ENCODE data around the gene FYTTD1.
"Not testable (repeated sequence)": the region's sequence is repeated elsewhere in the genome, so short reads cannot be mapped to it uniquely, and the experiment has no call there.

The FYTTD1 gene, protein sequence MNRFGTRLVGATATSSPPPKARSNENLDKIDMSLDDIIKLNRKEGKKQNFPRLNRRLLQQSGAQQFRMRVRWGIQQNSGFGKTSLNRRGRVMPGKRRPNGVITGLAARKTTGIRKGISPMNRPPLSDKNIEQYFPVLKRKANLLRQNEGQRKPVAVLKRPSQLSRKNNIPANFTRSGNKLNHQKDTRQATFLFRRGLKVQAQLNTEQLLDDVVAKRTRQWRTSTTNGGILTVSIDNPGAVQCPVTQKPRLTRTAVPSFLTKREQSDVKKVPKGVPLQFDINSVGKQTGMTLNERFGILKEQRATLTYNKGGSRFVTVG

DNA sequence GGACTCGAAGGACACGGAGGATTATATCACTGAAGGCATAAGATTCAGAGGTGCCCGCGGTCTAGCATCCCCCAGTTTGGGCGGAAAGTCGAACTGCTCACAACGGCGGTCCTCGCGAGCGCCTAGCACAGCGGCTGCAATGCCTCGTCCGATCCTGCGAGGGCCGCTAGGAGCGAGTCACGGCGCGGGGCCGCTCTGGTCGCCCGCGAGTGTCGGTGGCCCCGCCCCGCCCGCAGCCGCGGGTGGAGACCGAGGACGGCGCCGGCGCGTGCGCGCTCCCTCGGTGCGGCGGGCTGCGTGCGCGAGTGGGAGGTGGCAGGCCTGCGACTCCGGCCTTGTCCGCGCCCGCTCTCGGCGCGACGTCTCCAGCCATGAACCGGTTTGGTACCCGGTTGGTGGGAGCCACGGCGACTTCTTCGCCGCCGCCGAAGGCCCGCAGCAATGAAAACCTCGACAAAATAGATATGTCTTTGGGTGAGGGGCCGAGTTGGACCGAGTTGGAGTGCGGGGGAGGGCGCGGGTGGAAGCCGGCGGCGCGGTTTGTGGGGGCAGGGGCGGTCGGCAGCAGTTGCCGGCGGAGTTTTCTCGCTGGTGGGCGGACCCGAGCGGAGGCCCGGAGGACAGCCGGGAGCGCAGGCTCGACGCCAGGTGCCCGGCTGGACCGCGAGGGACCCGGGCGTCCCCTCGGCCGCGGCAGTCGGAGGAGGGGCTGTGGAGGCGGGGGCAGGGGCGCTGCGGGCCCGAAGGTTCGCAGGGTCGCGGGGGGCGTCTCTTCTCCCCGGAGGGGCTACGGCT, at the start of gene FYTTD1:
Gene FYTTD1 (plus strand): TSS at position 283 of the 795 bp plus-strand sequence. CDS start 89 bp downstream, at position 372.
- peak; percentile 90 for DNase-seq (ENCODE audit: low read depth)

GRCh38 chr3:197700095-197700494, 49.6 kb upstream of the FYTTD1 start:
- peak; percentile 55 for DNase-seq (ENCODE audit: low read depth)

- DNase-seq (ENCODE audit: low read depth), result no peak
These were observed 47.8 kb upstream of the FYTTD1 start for GRCh38 chr3:197701841-197702240.

DNA sequence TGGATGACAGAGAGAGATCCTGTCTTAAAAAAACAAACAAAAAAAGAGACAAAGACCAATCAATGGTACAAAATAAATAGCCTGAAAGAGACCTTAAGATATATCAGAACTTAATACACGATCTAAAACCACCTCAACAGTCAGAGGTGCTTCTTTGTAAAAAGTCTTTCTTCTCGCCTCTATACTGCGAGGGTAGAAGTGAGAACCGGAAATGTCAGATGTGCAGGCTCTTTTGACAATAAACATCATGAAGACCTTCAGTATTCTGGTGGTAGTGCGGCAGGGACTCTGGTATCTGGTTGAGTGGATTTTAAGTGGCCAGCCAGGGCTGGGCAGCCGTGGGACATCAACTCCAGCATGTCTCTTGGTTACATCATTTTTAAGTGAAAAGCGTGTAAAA, 43.0 kb upstream of the FYTTD1 start:
- no peak for DNase-seq (ENCODE audit: low read depth)

DNA sequence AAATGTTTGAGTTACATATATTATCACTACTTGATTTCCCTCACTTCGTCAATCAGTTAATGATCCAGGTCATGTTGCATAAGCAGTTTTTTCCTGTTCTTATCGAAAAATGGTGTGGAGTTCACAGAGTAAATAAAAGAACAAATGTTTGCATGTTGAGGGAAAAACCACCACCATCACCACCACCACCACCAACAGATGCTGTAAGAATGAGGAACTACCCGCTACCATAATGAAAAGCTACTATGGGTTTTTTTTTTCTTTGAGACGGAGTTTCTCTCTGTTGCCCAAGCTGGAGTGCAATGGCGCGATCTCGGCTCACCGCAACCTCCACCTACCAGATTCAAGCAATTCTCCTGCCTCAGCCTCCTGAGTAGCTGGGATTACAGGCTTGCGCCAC, 40.5 kb upstream of the FYTTD1 start:
- DNase-seq (ENCODE audit: low read depth), result no peak

GRCh38 chr3:197710965-197711364, 38.7 kb upstream of the FYTTD1 start:
- peak; percentile 74 for DNase-seq (ENCODE audit: low read depth)

DNA sequence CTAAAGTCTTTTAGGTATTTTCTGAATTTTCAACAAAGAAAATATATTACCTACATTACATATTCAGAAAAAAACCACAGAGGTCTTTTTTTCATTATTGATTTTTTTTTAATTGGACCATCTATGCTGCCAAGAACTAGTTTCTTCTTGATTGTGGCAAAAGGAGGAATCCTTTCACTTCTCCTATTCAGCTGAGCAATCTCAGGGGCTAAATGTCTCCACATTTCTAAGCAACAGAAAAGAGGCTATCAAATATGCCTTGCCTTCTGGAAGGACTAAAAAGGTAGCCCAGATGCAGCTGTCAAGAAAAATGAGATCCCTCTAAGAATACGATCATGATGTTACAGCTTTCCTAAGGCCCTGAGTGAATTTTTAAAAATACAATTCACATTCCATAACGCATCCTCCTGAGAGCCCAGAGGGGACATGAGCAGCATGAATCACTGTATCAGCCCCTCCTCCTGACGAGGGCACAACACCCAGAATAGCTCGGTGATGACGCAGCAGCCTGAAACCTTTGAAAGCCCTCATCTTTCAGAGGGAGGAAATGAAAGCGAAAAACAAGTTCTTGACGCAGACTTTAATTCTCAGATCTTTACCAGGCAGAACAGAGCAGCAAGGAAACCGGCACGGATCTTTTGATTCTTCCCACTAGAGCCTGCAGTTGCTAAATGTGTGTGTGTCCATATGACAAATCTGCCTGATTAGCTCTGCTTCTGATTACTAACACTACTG, 37.5 kb upstream of the FYTTD1 start:
- peak; percentile 99 for DNase-seq (ENCODE audit: low read depth)

DNA sequence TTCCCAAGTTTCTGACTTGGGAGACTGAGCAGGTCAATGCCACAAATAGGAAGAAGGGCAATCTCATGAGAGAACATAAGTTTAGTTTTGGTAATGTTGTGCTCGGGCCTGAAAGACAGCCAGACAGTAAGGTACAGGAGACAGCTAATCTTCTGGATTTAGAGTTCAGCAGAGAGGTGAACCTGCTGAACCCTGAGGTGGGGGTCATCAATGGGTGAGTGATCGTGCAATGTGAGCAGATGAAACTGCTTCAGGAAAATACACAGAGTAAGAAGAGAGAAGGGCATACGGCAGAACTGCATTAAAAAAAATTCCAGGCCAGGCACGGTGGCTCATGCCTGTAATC, 36.2 kb upstream of the FYTTD1 start:
- DNase-seq (ENCODE audit: low read depth), result no peak

GRCh38 chr3:197714251-197714650, 35.4 kb upstream of the FYTTD1 start:
- no peak for DNase-seq (ENCODE audit: low read depth)

DNA sequence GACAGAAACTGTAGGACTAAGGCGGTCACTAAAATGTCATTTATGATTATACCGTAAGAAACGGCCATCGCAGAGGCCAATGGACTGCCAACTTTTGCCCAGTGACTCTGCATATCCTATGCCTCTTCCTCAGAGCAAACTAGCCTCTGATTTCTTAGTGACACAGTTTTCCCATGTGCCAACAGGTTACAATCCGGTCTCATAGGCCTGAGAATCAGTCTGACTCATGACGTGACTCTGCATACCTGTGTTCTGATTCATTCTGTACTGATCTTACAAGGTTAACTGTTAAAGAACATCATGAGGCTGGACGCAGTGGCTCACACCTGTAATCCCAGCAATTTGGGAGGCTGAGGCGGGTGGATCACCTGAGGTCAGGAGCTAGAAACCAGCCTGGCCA, 30.8 kb upstream of the FYTTD1 start:
- DNase-seq (ENCODE audit: low read depth), result peak; percentile 97

DNA sequence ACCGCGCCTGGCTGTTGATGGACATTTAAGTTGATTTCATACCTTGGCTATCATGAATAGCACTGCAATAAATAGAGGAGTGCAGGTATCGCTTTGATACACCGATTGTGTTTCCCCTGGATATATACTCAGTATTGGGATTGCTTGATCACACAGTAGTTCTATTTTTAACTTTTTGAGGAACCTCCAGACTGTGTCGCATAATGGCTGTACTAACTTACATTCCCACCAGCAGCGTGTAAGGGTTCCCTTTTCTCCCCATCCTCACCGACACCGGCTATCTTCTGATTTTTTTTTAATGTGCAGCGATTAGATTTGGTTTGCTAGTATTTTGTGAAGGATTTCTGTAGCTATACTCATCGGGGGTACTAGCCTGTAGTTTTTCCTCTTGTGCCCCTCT, 29.0 kb upstream of the FYTTD1 start:
- DNase-seq (ENCODE audit: low read depth), result no peak

DNA sequence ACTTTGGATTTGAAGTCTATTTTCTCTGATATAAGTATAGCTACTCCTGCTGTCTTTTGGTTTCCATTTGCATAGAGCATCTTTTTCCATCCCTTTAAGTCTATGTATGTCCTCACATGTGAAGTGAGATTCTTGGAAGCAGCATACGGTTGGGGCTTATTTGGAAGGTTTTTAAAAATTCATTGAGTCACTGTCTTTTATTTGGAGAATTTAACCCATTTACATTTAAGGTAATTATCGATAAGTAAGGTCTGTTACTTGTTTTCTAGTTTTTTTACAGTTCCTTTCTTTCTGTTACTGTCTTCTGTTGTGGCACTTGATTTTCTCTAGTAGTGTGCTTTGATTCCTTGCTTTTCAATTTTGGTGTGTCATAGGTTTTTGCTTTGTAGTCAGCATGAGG, 26.9 kb upstream of the FYTTD1 start:
- DNase-seq (ENCODE audit: low read depth), result no peak

GRCh38 chr3:197727878-197728277, 21.8 kb upstream of the FYTTD1 start:
- DNase-seq (ENCODE audit: low read depth), result not testable (repeated sequence)

DNA sequence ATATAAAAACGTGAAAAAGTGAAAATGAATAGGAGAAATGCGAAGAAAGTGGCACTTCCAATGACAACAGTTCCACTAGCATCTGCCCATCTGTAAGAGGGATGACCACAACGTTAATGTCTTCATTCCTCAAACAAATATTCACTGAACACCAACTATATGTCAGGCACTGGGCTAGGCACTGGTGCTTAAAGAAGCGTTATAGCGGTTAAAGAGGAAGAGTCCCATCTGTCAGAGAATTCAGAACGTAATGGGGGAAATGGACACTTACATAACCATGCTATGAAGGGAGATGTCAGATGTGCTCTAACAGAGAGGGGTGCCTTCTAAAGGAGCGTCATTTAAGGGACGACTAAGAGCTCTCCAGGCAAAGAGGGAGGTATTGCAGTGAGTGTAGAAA, 21.2 kb upstream of the FYTTD1 start:
- no peak for DNase-seq (ENCODE audit: low read depth)

DNA sequence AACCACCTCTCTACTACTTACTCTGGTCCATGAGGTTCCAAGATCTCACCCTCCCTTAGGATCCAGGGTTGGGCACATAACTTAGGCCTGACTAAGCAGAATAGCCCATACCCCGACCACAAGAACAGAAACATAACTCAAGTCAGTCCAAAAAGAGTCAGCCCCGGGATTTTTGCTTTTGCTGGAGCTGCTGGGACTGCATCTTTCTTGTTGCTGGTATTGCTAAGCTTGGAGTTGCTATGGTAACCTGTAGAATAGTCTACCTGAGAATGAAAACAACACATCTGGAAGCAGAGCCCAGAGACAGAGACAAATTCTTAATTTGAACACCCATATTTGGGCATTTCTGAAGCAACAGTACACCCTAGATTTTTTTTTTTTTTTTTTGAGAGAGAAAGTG, 19.5 kb upstream of the FYTTD1 start:
- DNase-seq (ENCODE audit: low read depth), result peak; percentile 88

DNA sequence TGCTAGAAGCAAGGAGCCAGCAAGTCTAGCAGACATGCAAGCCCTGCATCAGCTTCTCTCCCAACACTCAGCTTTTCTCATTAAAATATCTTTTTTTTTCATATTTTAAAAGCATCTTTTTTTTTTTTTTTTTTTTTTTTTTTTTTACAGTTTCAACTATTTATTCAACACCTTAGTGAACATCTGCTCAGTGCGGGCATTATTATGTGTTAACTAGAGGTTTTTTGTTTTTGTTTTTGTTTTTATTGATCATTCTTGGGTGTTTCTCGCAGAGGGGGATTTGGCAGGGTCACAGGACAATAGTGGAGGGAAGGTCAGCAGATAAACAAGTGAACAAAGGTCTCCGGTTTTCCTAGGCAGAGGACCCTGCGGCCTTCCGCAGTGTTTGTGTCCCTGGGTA, 18.9 kb upstream of the FYTTD1 start:
- DNase-seq (ENCODE audit: low read depth), result not testable (repeated sequence)

DNA sequence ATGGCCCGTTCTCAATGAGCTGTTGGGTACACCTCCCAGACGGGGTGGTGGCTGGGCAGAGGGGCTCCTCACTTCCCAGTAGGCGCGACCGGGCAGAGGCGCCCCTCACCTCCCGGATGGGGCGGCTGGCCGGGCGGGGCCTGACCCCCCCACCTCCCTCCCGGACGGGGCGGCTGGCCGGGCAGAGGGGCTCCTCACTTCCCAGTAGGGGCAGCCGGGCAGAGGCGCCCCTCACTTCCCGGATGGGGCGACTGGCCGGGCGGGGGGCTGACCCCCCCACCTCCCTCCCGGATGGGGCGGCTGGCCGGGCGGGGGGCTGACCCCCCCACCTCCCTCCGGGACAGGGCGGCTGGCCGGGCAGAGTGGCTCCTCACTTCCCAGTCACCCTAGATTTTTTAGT, 18.2 kb upstream of the FYTTD1 start:
- not testable (repeated sequence) for DNase-seq (ENCODE audit: low read depth)

DNA sequence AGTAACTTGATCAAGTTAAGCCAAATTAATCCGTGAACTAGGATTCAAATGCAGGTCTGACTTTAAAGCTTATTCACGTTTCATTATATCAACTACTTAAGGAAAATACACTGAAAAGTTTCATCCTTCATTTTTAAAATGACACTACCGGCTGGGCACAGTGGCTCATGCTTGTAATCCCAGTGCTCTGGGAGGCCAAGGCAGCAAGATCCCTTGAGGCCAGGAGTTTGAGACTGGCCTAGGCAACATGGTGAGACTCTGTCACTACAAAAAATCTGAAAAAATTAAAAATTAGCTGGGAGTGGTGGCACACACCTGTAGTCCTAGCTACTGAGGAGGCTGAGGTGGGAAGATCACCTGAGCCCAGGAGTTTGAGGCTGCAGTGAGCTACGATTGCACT, 16.6 kb upstream of the FYTTD1 start:
- DNase-seq (ENCODE audit: low read depth), result no peak

DNA sequence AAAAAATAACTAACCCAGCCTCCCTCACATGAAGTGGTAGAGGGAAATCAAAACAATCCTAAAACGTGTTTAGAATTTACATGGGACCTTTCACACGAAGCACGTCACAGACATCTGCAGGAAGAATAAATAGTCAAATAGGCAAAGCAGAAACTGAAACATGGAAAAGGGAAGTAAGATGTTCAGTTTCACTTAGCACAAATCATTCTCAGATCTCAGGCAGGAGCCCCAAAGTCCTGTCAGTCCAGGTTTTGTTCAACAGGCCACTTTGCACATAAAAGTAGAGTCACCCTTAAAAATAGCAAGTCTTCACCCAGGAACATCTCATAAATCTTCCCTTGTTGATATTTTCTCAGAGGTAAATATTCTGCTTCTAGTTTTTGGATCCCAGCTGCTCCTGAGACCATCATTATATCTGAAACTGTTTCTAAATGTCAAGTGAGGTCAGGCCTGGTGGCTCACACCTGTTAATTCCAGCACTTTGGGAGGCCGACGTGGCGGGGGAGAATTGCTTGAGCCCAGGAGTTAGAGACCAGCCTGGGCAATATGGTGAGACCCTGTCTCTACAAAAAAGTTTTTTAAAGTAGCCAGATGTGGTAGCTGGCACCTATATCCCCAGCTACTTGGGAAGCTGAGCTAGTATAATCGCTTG, 14.9 kb upstream of the FYTTD1 start:
- no peak for DNase-seq (ENCODE audit: low read depth)

- peak; percentile 59 for DNase-seq (ENCODE audit: low read depth)
These were observed 13.6 kb upstream of the FYTTD1 start for GRCh38 chr3:197736010-197736490.

DNA sequence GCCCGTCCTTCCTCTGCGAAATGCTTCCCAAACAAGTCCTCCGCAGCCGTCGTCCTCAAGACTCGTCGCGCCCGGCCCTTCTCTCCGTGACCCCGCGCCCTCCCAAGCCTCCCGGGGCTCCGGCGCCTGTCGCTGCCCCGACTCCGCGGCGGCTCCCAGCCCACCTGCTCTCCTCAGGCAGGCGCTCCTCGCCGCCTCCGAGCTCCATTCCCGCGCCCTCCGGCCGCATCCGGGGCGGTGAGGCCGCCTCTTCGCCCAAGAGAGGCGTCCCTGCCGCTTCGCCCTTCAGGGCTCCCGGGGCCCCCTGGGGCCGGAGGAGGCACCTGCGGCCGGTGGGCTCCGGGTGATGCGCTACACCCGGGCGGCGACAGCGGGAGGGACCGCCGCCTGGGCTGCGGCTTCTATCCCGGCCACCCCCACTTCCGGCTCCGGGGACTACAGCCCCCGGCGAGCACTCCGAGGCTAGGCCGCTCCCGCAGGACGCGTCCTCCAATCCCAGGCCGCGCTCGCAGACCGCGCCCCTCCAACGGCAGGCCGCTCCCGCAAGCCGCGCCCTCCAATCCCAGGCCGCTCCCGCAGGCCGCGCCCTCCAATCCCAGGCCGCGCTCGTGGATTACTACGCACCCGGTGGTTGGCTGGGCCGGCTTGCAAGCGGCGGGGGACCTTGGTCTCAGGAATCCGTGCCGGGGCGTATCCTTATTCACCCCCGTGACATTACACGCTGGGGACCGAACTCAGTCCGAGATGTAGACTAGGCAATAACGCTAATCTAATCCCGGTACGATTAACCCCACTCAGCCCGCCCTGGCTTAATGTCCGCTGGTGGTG, 13.0 kb upstream of the FYTTD1 start, which contains the start of gene RUBCN:
Gene RUBCN (minus strand): TSS at position 414 of the 828 bp plus-strand sequence. CDS start 185 bp downstream, at position 229.
- DNase-seq (ENCODE audit: low read depth), result peak; percentile 97

All from ELR (cell line).